ENCODE measurements around the gene SIM2.

DNA sequence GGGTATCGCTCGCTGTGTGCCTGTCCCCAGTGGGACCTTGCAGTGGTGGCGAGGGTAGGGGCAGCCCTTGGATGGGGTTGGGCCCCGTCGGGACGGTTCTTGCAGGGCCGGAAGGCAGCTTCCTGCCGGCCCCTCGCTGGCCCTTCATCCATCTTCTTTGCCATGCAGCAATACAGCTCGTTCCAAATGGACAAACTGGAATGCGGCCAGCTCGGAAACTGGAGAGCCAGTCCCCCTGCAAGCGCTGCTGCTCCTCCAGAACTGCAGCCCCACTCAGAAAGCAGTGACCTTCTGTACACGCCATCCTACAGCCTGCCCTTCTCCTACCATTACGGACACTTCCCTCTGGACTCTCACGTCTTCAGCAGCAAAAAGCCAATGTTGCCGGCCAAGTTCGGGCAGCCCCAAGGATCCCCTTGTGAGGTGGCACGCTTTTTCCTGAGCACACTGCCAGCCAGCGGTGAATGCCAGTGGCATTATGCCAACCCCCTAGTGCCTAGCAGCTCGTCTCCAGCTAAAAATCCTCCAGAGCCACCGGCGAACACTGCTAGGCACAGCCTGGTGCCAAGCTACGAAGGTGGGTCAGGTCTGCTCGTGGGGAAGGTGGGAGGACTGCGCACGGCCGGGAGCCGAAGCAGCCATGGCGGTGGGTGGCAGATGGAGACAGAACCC, 45.8 kb downstream of the SIM2 start:
- TF ChIP-seq CTCF (IDR thresholded peaks at IDR 0.05 in 2 of 3, conservative IDR thresholded peaks at IDR 0.05 in 1 of 3; ENCODE audit: borderline replicate concordance in 1 of 3, insufficient read depth in 1 of 3, low read depth in 2 of 3, low read length in 2 of 3) (no peak), ZBTB33 (IDR thresholded peaks at IDR 0.05; ENCODE audit: extremely low read depth, insufficient replicate concordance, low read length) (no peak), REST (IDR thresholded peaks at IDR 0.05; ENCODE audit: low read depth) (no peak), MAX (IDR thresholded peaks at IDR 0.05) (no peak), SRF (IDR thresholded peaks at IDR 0.05; ENCODE audit: low read depth) (no peak), RAD21 (IDR thresholded peaks at IDR 0.05; ENCODE audit: low read depth) (no peak), EZH2 (IDR thresholded peaks at IDR 0.05) (no peak), JUND (IDR thresholded peaks at IDR 0.05) (no peak), POLR2A (IDR thresholded peaks at IDR 0.05; ENCODE audit: borderline replicate concordance, extremely low read depth, insufficient read depth, insufficient read length) (no peak), SIN3A (IDR thresholded peaks at IDR 0.05; ENCODE audit: low read depth) (no peak), SP1 (IDR thresholded peaks at IDR 0.05; ENCODE audit: low read depth) (no peak)
